ENCODE results near the gene GPRC5C. TPM values are rescaled to one million over a fixed set of nuclear protein-coding genes. Genes with fewer than 3 reads are reported as not detected.

Gene GPRC5C
- total and polyA plus RNA-seq, 7 donors: 6.1 to 78.1 (median 16.9) TPM

DNA sequence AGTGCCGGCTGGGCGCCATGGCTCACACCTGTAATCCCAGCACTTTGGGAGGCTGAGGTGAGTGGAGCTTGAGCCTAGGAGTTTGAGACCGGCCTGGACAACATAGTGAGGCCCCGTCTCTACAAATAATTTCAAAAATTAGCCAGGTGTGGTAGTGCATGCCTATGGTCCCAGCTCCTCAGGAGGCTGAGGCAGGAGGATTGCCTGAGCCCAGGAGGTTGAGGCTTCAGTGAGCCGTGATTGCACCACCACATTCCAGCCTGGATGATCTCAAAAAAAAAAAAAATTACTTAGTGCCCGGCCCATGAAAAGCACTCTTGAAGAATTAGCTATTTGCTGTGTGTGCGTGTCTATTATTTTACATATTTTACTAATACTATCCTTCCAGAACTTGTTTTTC lies 9.6 kb downstream of the GPRC5C start:
- no peak overlapping the region for H3K27ac ChIP-seq
- peaks cover 0 to 12% (median 0%) of the 10 kb centered on the region in 4 donors for H3K36me3 ChIP-seq
- no peaks in the 10 kb centered on the region for H3K27me3 ChIP-seq
- H3K4me1 ChIP-seq: peaks cover 0 to 26% (median 24%) of the 10 kb centered on the region in 4 donors
- TF ChIP-seq POLR2AphosphoS5 (IDR thresholded peaks at IDR 0.05): no peak
- TF ChIP-seq, protein P1, sequence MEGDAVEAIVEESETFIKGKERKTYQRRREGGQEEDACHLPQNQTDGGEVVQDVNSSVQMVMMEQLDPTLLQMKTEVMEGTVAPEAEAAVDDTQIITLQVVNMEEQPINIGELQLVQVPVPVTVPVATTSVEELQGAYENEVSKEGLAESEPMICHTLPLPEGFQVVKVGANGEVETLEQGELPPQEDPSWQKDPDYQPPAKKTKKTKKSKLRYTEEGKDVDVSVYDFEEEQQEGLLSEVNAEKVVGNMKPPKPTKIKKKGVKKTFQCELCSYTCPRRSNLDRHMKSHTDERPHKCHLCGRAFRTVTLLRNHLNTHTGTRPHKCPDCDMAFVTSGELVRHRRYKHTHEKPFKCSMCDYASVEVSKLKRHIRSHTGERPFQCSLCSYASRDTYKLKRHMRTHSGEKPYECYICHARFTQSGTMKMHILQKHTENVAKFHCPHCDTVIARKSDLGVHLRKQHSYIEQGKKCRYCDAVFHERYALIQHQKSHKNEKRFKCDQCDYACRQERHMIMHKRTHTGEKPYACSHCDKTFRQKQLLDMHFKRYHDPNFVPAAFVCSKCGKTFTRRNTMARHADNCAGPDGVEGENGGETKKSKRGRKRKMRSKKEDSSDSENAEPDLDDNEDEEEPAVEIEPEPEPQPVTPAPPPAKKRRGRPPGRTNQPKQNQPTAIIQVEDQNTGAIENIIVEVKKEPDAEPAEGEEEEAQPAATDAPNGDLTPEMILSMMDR (IDR thresholded peaks at IDR 0.05): no peak
- no peak for TF ChIP-seq EP300 (IDR thresholded peaks at IDR 0.05)
- TF ChIP-seq POLR2A (IDR thresholded peaks at IDR 0.05): no peak
- H3K4me3 ChIP-seq: no peak overlapping the region
- H3K9me3 ChIP-seq: peaks cover 0 to 5% (median 0%) of the 10 kb centered on the region in 4 donors
- no peak for DNase-seq
- 92 to 95% methylated on average over 7 of the region's 7 CpGs for WGBS, 2 donors
- intact Hi-C loops (cut with DNase I): no loop called here

DNA sequence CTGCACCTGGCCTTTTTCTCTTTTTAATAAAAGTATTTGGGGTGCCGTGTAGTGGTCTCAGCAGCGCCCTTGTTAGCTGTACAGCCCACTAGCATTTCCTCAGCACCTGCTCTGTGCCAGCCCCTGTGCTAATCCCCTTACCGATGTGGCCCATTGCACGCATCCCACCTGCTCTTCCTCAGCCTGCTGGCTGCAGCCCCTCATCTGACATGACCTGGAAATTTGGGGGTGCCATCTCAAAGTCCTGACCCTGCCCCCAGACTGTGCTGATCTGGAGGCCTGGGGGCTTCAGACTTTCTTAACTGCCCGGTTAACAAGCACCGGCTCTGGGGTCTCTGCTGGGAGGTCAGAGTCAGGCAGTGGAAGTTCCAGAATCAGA lies 10.4 kb downstream of the GPRC5C start:
- Histone ChIP-seq H3K9me3 (peaks cover 0 to 5% (median 0%) of the 10 kb centered on the region in 4 donors), H3K4me1 (peaks cover 0 to 26% (median 24%) of the 10 kb centered on the region in 4 donors), H3K36me3 (peaks cover 0 to 12% (median 0%) of the 10 kb centered on the region in 4 donors), H3K4me3 (no peak overlapping the region), H3K27ac (peak overlapping the region; percentile 59 to 80 (median 66)), H3K27me3 (no peaks in the 10 kb centered on the region)
- intact Hi-C loops (cut with DNase I): no loop called here
- DNase-seq: no peak
- TF ChIP-seq POLR2A (IDR thresholded peaks at IDR 0.05): no peak
- TF ChIP-seq, protein P1 (IDR thresholded peaks at IDR 0.05): no peak
- TF ChIP-seq EP300 (IDR thresholded peaks at IDR 0.05): no peak
- no peak for TF ChIP-seq POLR2AphosphoS5 (IDR thresholded peaks at IDR 0.05)
- WGBS, 2 donors: 54 to 74% methylated on average over 6 of the region's 6 CpGs

DNA sequence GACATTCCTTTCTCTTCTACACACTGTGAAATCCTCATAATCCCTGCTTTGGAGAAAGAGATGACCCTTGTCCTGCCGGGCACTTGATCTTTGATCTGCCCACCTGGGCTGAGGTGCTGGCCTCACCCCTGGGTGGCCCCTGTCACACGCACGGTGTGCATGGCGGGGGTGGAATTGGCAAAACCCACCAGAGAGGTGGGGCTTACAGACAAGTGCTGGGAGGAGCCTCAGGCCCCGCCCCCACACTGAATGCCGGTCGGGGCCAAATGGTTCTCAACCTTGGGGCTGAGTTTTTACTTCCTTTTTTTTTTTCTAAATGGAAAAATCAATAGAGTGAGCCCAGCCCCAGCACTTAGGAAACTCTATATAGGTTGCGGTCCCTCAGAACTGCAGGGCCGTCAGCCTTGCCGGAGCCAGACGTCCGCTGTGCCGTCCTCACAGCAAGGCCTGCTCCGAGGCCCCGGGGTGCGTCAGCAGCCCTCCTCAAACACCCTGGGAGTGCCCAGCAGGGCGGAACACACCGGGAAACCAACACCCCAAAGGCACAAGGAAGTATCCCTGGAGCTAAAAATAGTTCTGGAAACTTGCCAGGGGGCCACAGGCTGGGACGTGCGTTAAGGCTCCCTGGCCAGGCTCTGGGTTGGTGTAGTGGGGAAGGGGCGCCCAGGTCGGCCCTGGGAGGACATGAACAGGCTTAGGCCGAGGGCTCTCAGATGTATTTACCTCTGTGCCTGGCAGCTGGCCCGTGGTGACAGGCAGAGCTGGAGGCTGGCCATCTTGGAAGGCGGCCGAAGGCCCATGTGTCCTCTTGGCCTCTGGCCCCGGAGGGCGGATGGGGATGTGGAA lies 11.0 kb downstream of the GPRC5C start:
- Histone ChIP-seq H3K4me3 (peak overlapping the region in 3 of 4 donors; percentile 3 to 23 (median 6)), H3K4me1 (peaks cover 0 to 26% (median 24%) of the 10 kb centered on the region in 4 donors), H3K27ac (peak overlapping the region; percentile 59 to 80 (median 66)), H3K27me3 (no peaks in the 10 kb centered on the region), H3K36me3 (peaks cover 0 to 12% (median 0%) of the 10 kb centered on the region in 4 donors), H3K9me3 (no peaks in the 10 kb centered on the region)
- WGBS, 2 donors: 3 to 17% methylated on average over 28 of the region's 28 CpGs
- TF ChIP-seq POLR2A (IDR thresholded peaks at IDR 0.05) (peak in 1 of 2 donors; percentile 52), EP300 (IDR thresholded peaks at IDR 0.05) (peak in 1 of 4 donors; percentile 36), POLR2AphosphoS5 (IDR thresholded peaks at IDR 0.05) (peak; percentile 28 to 62 (median 55))
- TF ChIP-seq, protein P1 (IDR thresholded peaks at IDR 0.05): no peak
- intact Hi-C loops (cut with DNase I): no loop called here
- peak; percentile 93 for DNase-seq

DNA sequence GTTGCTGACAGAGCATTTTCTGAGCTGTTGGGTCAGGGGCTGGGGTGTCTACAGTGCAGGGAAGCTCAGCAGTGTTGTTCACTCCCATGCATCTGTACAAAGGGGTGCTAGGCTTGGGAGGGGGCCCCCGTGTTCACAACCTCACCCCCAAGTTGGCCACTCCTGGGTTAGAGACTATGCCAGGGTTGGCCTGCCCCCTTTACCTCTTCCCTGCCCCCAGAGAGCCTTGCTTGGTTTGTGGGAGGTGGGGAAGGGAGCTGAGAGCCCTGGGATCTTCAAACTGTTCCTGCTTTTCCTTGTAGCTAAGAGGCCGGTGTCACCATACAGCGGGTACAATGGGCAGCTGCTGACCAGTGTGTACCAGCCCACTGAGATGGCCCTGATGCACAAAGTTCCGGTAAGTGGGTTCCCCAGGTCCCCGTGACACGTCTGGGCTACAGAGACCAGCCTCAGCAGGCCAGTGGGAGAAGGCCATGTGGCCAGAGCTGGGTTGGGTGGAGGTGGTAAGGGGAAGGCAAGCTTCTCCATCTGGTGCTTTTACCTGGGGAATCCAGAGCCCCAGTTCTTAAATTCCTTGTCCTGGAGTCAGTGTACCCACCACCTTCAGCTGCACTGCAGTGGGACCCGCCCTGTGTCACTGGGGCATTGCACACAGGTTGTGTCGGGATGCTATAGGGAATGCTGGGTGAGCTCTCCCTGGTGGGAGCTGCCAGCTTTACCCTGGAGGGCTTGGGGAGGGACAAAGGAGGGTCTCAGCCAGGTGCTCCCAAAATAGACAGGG lies 11.8 kb downstream of the GPRC5C start:
- Histone ChIP-seq H3K36me3 (peaks cover 0 to 12% (median 0%) of the 10 kb centered on the region in 4 donors), H3K27ac (peak overlapping the region; percentile 59 to 80 (median 66)), H3K9me3 (no peaks in the 10 kb centered on the region), H3K27me3 (no peaks in the 10 kb centered on the region), H3K4me1 (peaks cover 0 to 26% (median 24%) of the 10 kb centered on the region in 4 donors), H3K4me3 (no peak overlapping the region)
- DNase-seq: no peak
- TF ChIP-seq EP300 (IDR thresholded peaks at IDR 0.05): no peak
- no peak for TF ChIP-seq POLR2A (IDR thresholded peaks at IDR 0.05)
- TF ChIP-seq POLR2AphosphoS5 (IDR thresholded peaks at IDR 0.05): no peak
- TF ChIP-seq, protein P1 (IDR thresholded peaks at IDR 0.05): no peak
- intact Hi-C loops (cut with DNase I): no loop called here
- WGBS, 2 donors: 48 to 72% methylated on average over 8 of the region's 8 CpGs
